HepG2 (cell line): Measurements from ENCODE around the gene STKLD1. TPM values are rescaled to one million over a fixed set of nuclear protein-coding genes. Genes with fewer than 3 reads are reported as not detected.

Experiments used
- E2F1 ChIP-seq: sonication (generic); formaldehyde crosslinking; IDR thresholded peaks from 2 replicates; pipeline ENCODE4 v1.5.0; 2020; ENCODE audit warnings: missing genetic modification reagents
- KIAA2018 ChIP-seq: sonication (generic); formaldehyde crosslinking; IDR thresholded peaks from 2 replicates; pipeline ENCODE4 v1.5.0; 2020; ENCODE audit warnings: mild to moderate bottlenecking, missing genetic modification reagents, borderline replicate concordance
- NFKB2 ChIP-seq: sonication (generic); formaldehyde crosslinking; IDR thresholded peaks from 2 replicates; pipeline ENCODE4 v1.4.0; 2020; ENCODE audit warnings: missing genetic modification reagents, borderline replicate concordance
- PRDM10 ChIP-seq: sonication (generic); formaldehyde crosslinking; IDR thresholded peaks from 2 replicates; pipeline ENCODE4 v1.4.0; 2020; ENCODE audit warnings: low read depth, missing genetic modification reagents
- SIX1 ChIP-seq: sonication (generic); formaldehyde crosslinking; IDR thresholded peaks from 2 replicates; pipeline ENCODE4 v1.4.0; 2020; ENCODE audit warnings: missing genetic modification reagents, borderline replicate concordance
- SMAD9 ChIP-seq: sonication (generic); formaldehyde crosslinking; IDR thresholded peaks from 2 replicates; pipeline ENCODE4 v1.5.1; 2020; ENCODE audit warnings: mild to moderate bottlenecking, missing genetic modification reagents
- ZNF598 ChIP-seq: sonication (generic); formaldehyde crosslinking; IDR thresholded peaks from 2 replicates; pipeline ENCODE4 v1.5.1; 2020; ENCODE audit warnings: mild to moderate bottlenecking, missing genetic modification reagents, borderline replicate concordance
- ZNF674 ChIP-seq: sonication (generic); formaldehyde crosslinking; IDR thresholded peaks from 2 replicates; pipeline ENCODE4 v1.5.0; 2020; ENCODE audit warnings: low read depth, mild to moderate bottlenecking, missing genetic modification reagents
- ZNF772 ChIP-seq: sonication (generic); formaldehyde crosslinking; IDR thresholded peaks from 2 replicates; pipeline ENCODE4 v1.5.0; 2020; ENCODE audit warnings: mild to moderate bottlenecking, missing genetic modification reagents
- ZNF773 ChIP-seq: sonication (generic); formaldehyde crosslinking; IDR thresholded peaks from 2 replicates; pipeline ENCODE4 v1.4.0; 2020; ENCODE audit warnings: missing genetic modification reagents, borderline replicate concordance
- polyA plus RNA-seq, 8 experiments: library from polyadenylated mRNA; depleted of rRNA in 3 of 8; stranded (reverse) in 7 of 8; unstranded in 1 of 8; fragments of >200 nt; fragmentation: Illumina TruSeq in 4 of 8; extraction: Trizol in 4 of 8; gene quantifications; 2 replicates each; pipeline versions ENCODE4 v1.2.1 to v1.2.3, GENCODE V29; 2011 to 2016; ENCODE audit warnings: low read depth in 4 of 8, missing spikeins in 1 of 8, mixed read lengths in 1 of 8; ENCODE audit not compliant: insufficient read depth in 1 of 8
- total RNA-seq, 5 experiments: library from RNA; depleted of rRNA; stranded (reverse); fragments of >200 nt; fragmentation: Illumina TruSeq; extraction: Trizol; gene quantifications; 2 replicates each; pipeline ENCODE4 v1.2.3, GENCODE V29; 2016; ENCODE audit warnings: low read depth in 1 of 5
- TF ChIP-seq, protein P1 (sequence below): sonication (generic); formaldehyde crosslinking; IDR thresholded peaks from 2 replicates; pipeline ENCODE4 v1.4.0; 2020; ENCODE audit warnings: missing genetic modification reagents

Gene STKLD1
- total and polyA plus RNA-seq, 2 of the 13 experiments (the other 11 are each of a cell fraction or from before 2014, with no cell fraction given): 1.5 to 2.2 TPM

DNA sequence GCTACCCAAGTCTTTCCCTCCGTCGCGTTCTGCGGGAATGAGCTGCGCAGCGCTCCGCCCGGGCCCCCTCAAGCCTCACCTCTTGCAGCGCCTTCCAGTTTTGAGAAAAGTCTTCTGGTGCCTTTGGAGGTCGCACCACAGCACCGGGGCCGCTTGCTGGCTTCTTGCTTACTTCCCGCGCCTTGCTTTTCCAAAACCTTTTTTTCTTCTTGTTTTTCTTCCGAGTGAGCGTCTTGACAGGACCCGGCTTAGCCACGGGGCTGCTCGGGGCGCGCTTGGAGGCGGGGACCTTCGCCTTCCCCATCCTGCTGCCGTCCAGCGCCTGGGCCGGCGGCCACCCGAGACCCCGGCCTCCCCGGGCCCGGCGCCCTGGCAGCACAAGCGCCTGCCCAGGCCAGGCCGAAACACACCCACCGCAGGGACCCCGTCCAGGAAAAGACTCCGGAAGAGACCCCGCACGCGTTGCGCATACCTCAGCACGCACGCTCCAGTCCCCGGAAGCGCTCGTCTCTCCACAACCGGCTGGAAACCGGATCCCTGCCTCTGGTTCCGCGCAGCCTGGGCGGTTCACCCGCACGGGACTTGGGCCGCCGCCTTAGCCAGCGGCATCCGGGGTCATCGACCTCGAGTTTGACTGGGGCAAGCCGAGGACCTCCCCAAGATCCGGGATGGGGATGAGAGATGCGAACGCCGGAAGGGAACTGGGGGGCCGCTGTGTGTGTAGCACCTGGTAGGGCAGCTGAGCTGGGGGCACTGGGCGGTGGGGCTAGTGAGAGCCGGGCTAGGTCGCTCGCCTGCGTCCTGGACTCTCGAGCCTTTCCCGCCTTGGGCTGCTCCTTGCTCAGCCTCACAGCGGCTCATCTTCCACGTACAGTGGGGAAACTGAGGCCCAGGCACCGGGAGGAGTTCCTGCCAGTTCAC lies 41.6 kb downstream of the STKLD1 start, which contains the start of gene REXO4 (continued):
- TF ChIP-seq, protein P1, sequence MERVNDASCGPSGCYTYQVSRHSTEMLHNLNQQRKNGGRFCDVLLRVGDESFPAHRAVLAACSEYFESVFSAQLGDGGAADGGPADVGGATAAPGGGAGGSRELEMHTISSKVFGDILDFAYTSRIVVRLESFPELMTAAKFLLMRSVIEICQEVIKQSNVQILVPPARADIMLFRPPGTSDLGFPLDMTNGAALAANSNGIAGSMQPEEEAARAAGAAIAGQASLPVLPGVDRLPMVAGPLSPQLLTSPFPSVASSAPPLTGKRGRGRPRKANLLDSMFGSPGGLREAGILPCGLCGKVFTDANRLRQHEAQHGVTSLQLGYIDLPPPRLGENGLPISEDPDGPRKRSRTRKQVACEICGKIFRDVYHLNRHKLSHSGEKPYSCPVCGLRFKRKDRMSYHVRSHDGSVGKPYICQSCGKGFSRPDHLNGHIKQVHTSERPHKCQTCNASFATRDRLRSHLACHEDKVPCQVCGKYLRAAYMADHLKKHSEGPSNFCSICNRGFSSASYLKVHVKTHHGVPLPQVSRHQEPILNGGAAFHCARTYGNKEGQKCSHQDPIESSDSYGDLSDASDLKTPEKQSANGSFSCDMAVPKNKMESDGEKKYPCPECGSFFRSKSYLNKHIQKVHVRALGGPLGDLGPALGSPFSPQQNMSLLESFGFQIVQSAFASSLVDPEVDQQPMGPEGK (CRISPR knock-in tag): peak; percentile 90; the same call in 1 of the 2 replicates
- peak; percentile 68 for TF ChIP-seq NFKB2 (CRISPR knock-in tag)
- no peak for TF ChIP-seq KIAA2018 (CRISPR knock-in tag)
- no peak for TF ChIP-seq SIX1
- no peak for TF ChIP-seq SMAD9 (CRISPR knock-in tag)
- no peak for TF ChIP-seq ZNF773 (CRISPR knock-in tag)
- peak; percentile 76; the same call in 1 of the 2 replicates for TF ChIP-seq PRDM10 (CRISPR knock-in tag)
- TF ChIP-seq ZNF674 (CRISPR knock-in tag): no peak
- peak; percentile 46; the same call in 1 of the 2 replicates for TF ChIP-seq E2F1 (CRISPR knock-in tag)
- peak; percentile 94 for TF ChIP-seq ZNF772 (CRISPR knock-in tag)
- no peak; the same call in 1 of the 2 replicates for TF ChIP-seq ZNF598 (CRISPR knock-in tag)
